ENCODE data around the gene KLK13. TPM values are rescaled to one million over a fixed set of nuclear protein-coding genes. Genes with fewer than 3 reads are reported as not detected.

The KLK13 gene
- total and polyA plus RNA-seq, 10 donors = 0.13 TPM; not detected in 9

- Histone ChIP-seq H3K9me3 (no peaks in the 10 kb centered on the region), H3K27ac (no peak overlapping the region), H3K27me3 (replicated peaks in 1 of 7) (no peaks in the 10 kb centered on the region), H3K36me3 (peaks cover 0 to 23% (median 4%) of the 10 kb centered on the region in 6 donors), H3K4me3 (no peak overlapping the region), H3K4me1 (peaks cover 0 to 18% (median 9%) of the 10 kb centered on the region in 6 donors)
- DNase-seq = no peak
- TF ChIP-seq CTCF (IDR thresholded peaks at IDR 0.05 in 8 of 11, conservative IDR thresholded peaks at IDR 0.05 in 3 of 11) (no peak), POLR2A (IDR thresholded peaks at IDR 0.05) (no peak), POLR2AphosphoS5 (IDR thresholded peaks at IDR 0.05) (no peak)
- intact Hi-C loops (cut with DNase I; ENCODE audit: low total_unique reads) = no loop called here
- WGBS, 5 donors = 83 to 91% (median 85%) methylated on average over 22 of the region's 22 CpGs
These were observed 28.8 kb upstream of the KLK13 start for GRCh38 chr19:51093510-51094345.

GRCh38 chr19:51093101-51093500, 28.2 kb upstream of the KLK13 start:
- Histone ChIP-seq H3K9me3 (no peaks in the 10 kb centered on the region), H3K4me3 (no peak overlapping the region), H3K27ac (no peak overlapping the region), H3K4me1 (peaks cover 0 to 18% (median 9%) of the 10 kb centered on the region in 6 donors), H3K27me3 (replicated peaks in 1 of 7) (no peaks in the 10 kb centered on the region), H3K36me3 (peaks cover 0 to 18% (median 2%) of the 10 kb centered on the region in 6 donors)
- 87 to 91% (median 89%) methylated on average over 8 of the region's 8 CpGs for WGBS, 5 donors
- intact Hi-C loops (cut with DNase I; ENCODE audit: low total_unique reads) = no loop called here
- TF ChIP-seq POLR2A (IDR thresholded peaks at IDR 0.05) (no peak), CTCF (IDR thresholded peaks at IDR 0.05 in 8 of 11, conservative IDR thresholded peaks at IDR 0.05 in 3 of 11) (no peak), POLR2AphosphoS5 (IDR thresholded peaks at IDR 0.05) (no peak)
- DNase-seq = no peak

- WGBS, 5 donors = 61 to 77% (median 70%) methylated on average over 16 of the region's 16 CpGs
These were observed 27.3 kb upstream of the KLK13 start for GRCh38 chr19:51091895-51092873.

More at GRCh38 chr19:51091895-51092873, 27.3 kb upstream of the KLK13 start:
- DNase-seq = peak; percentile 19
- Histone ChIP-seq H3K27me3 (replicated peaks in 1 of 7) (no peaks in the 10 kb centered on the region), H3K27ac (no peak overlapping the region), H3K4me1 (peaks cover 0 to 15% (median 7%) of the 10 kb centered on the region in 6 donors), H3K4me3 (no peak overlapping the region), H3K36me3 (peaks cover 0 to 13% (median 0%) of the 10 kb centered on the region in 6 donors), H3K9me3 (no peaks in the 10 kb centered on the region)
- TF ChIP-seq POLR2AphosphoS5 (IDR thresholded peaks at IDR 0.05) = no peak
- TF ChIP-seq CTCF (IDR thresholded peaks at IDR 0.05 in 8 of 11, conservative IDR thresholded peaks at IDR 0.05 in 3 of 11) = no peak
- TF ChIP-seq POLR2A (IDR thresholded peaks at IDR 0.05) = no peak
- intact Hi-C loops (cut with DNase I; ENCODE audit: low total_unique reads) = no loop called here
